MCF 10A (cell line): ENCODE measurements around the gene NFE2L1. TPM values are rescaled to one million over a fixed set of nuclear protein-coding genes. Genes with fewer than 3 reads are reported as not detected.

ENCODE experiments used
- BruUV-seq: library from RNA; stranded (reverse); fragments of 400-500 nt; replicated peaks from 2 replicates; lab custom pipeline; 2021; lab: Mats Ljungman, UMichigan
- CTCF ChIA-PET: fragments of 300-600 bp; sonication (Branson Sonifier 250); formaldehyde crosslinking; extraction: SDS; loops from one replicate; lab custom pipeline; 2021; ENCODE audit warnings: antibody characterized with exemption, inconsistent platforms; lab: Yijun Ruan, JAX
- POLR2A ChIA-PET: fragments of 300-600, 350-650 bp; sonication (Branson Sonifier 250); formaldehyde crosslinking; extraction: SDS; loops from one replicate; lab custom pipeline; 2020; ENCODE audit warnings: antibody characterized with exemption, inconsistent platforms; lab: Yijun Ruan, JAX
- DNase-seq: peaks from one replicate; pipeline ENCODE4 v3.0.0-alpha.2; 2018; ENCODE audit not compliant: unreplicated experiment
- H3K27ac Mint-ChIP-seq: one replicate; pipeline ENCODE4 v1.8.0; 2022; ENCODE audit warnings: mild to moderate bottlenecking, low read depth, mixed read lengths; ENCODE audit not compliant: unreplicated experiment
- H3K27me3 Mint-ChIP-seq: one replicate; pipeline ENCODE4 v1.8.0; 2022; ENCODE audit warnings: mixed read lengths; ENCODE audit not compliant: insufficient read depth, unreplicated experiment
- H3K36me3 Mint-ChIP-seq: one replicate; pipeline ENCODE4 v1.8.0; 2022; ENCODE audit warnings: mild to moderate bottlenecking, moderate library complexity, mixed read lengths; ENCODE audit not compliant: insufficient read depth, unreplicated experiment
- H3K4me1 Mint-ChIP-seq: one replicate; pipeline ENCODE4 v1.8.0; 2022; ENCODE audit warnings: mixed read lengths; ENCODE audit not compliant: insufficient read depth, unreplicated experiment
- H3K4me3 Mint-ChIP-seq: one replicate; pipeline ENCODE4 v1.8.0; 2022; ENCODE audit warnings: mild to moderate bottlenecking, moderate library complexity, mixed read lengths; ENCODE audit not compliant: unreplicated experiment
- H3K9me3 Mint-ChIP-seq: one replicate; pipeline ENCODE4 v1.8.0; 2022; ENCODE audit warnings: mixed read lengths; ENCODE audit not compliant: unreplicated experiment
- CTCF ChIP-seq: fragments of 200-600 bp; IDR thresholded peaks from one replicate; pipeline ENCODE4 v1.8.0; 2022; ENCODE audit warnings: antibody characterized with exemption, mild to moderate bottlenecking; ENCODE audit not compliant: unreplicated experiment
- intact Hi-C: fragments of 100-400 bp; cut with micrococcal nuclease; formaldehyde crosslinking; loops from 2 replicates; pipeline ENCODE4 v1.14.1; 2022
- total RNA-seq: library from RNA; stranded (reverse); gene quantifications from 2 replicates; pipeline ENCODE4 v1.2.3, GENCODE V29; 2022

Gene NFE2L1
- total RNA-seq, 1 experiment from 2014 or later, result 235 TPM

DNA sequence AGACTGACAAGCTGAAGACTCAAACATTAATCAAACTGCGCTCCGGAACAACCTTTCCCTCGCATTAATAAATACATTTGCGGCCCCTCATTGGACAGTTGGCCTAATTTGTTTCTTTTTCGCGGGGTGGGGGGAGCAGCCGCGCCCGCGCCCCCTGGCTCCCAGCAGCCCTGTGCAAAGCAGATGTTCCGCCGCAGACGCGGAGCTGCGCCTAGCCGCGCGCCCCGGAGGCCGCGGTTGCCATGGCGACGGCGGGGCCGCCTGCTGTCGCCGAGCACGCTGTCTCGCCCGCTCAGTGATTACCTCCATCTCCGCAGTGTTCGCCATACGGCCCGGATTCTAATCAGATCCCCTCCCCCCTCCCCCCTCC, 36.0 kb upstream of the NFE2L1 start:
- no peaks in the 10 kb centered on the region for H3K27me3 Mint-ChIP-seq
- BruUV-seq, result no TSS peak
- no peak overlapping the region for H3K4me3 Mint-ChIP-seq
- TF ChIP-seq CTCF, result no peak
- H3K27ac Mint-ChIP-seq, result no peak overlapping the region
- H3K9me3 Mint-ChIP-seq, result no peaks in the 10 kb centered on the region
- no peaks in the 10 kb centered on the region for H3K36me3 Mint-ChIP-seq
- no peak for DNase-seq
- intact Hi-C loops, result no loop called here
- POLR2A ChIA-PET, result no interaction called here
- peaks cover 6% of the 10 kb centered on the region for H3K4me1 Mint-ChIP-seq
- CTCF ChIA-PET, result interaction anchor here (0.8 to 1.2 kb wide), 2 partner anchors 9 to 41 kb away, joined by 3 to 4 read pairs; partner anchors contain the start of gene CDK5RAP3

GRCh38 chr17:48012654-48013053, 35.5 kb upstream of the NFE2L1 start:
- peaks cover 6% of the 10 kb centered on the region for H3K4me1 Mint-ChIP-seq
- H3K4me3 Mint-ChIP-seq, result no peak overlapping the region
- H3K27ac Mint-ChIP-seq, result no peak overlapping the region
- ChIA-PET POLR2A (no interaction called here), CTCF (interaction anchor here (0.8 kb wide), 1 partner anchor 42 kb away, joined by 3 read pairs; the partner anchor contains the start of gene CDK5RAP3)
- intact Hi-C loops, result no loop called here
- no TSS peak for BruUV-seq
- DNase-seq, result no peak
- H3K9me3 Mint-ChIP-seq, result no peaks in the 10 kb centered on the region
- no peaks in the 10 kb centered on the region for H3K36me3 Mint-ChIP-seq
- H3K27me3 Mint-ChIP-seq, result no peaks in the 10 kb centered on the region
- no peak for TF ChIP-seq CTCF

DNA sequence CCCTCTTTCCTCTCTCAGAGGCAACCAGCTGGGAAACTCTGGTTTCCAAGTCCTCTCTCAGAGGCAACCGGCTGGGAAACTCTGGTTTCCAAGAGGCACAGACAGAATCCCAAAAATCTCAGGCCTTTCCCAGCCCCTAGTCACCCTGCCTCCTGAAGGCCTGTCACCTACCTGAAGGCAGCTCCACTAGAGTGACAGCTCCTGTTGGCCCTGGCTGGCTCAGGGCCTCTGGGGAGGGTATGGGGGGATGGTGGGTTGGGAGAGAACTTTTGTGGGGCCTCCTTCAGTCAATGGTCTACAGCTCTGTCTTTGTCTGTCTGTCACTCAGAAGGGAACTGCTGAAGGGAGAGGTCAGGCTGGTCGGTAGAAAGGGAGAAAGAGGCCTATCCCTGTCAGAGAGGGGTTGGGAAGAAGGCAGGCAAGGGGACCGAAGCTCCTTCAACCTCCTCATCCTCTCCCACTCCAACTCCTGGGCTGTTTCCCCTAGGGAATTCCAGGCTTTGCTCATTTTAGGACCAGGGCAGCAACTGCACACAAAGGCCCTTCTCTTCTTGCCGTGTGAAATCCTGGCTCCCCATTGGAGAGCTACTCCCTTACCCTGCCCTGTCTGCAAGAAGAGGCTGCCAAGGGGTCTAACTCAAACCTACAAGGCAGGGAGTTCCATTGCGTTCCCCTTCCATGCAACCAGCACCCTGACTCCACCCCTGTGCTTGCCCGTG, 34.1 kb upstream of the NFE2L1 start:
- H3K4me3 Mint-ChIP-seq, result no peak overlapping the region
- H3K27me3 Mint-ChIP-seq, result no peaks in the 10 kb centered on the region
- intact Hi-C loops, result no loop called here
- POLR2A ChIA-PET, result interaction anchor here (0.7 to 1.3 kb wide), 2 partner anchors 14 to 120 kb away, joined by 3 to 4 read pairs; no protein-coding TSS in a partner anchor
- BruUV-seq, result no TSS peak
- H3K36me3 Mint-ChIP-seq, result no peaks in the 10 kb centered on the region
- TF ChIP-seq CTCF, result no peak
- no peak overlapping the region for H3K27ac Mint-ChIP-seq
- no peaks in the 10 kb centered on the region for H3K9me3 Mint-ChIP-seq
- CTCF ChIA-PET, result interaction anchor here (0.8 to 9.9 kb wide), 7 partner anchors 14 to 173 kb away, joined by 3 to 131 read pairs (median 7); partner anchors contain the start of genes CDK5RAP3 and SCRN2
- peaks cover 6% of the 10 kb centered on the region for H3K4me1 Mint-ChIP-seq
- DNase-seq, result no peak

DNA sequence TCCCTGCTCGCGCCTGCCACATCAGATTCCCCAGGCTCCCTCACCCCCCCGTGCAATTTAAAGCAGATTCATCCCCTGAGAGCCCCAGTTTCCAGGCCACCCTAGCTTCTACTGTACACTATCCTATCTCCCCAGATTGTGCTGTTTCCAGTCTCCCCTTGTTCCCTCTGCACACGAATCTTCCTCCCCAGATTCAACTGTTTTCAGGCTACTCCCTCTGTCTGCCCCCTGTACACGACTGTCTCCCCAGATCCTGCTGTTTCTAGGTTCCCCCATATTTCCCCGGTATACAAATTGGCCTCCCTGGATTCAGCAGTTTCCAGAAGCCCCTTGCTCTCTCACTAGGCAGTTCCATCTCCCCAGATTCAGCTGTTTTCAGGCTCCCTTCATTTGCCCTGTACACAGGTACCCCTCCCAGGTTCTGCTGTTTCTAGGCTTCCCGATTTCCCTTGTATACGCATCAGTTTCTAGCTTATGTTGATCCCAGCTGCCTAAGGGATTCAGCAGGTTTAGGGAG, 33.5 kb upstream of the NFE2L1 start:
- Mint-ChIP-seq H3K4me1 (peaks cover 6% of the 10 kb centered on the region), H3K27ac (no peak overlapping the region), H3K4me3 (no peak overlapping the region), H3K27me3 (no peaks in the 10 kb centered on the region), H3K36me3 (no peaks in the 10 kb centered on the region), H3K9me3 (no peaks in the 10 kb centered on the region)
- CTCF ChIA-PET, result interaction anchor here (0.9 to 9.9 kb wide), 4 partner anchors 36 to 66 kb away, joined by 3 to 131 read pairs (median 8); partner anchors contain the start of gene CDK5RAP3
- no TSS peak for BruUV-seq
- intact Hi-C loops, result no loop called here
- DNase-seq, result no peak
- POLR2A ChIA-PET, result interaction anchor here (0.7 to 1.3 kb wide), 2 partner anchors 15 to 119 kb away, joined by 3 to 4 read pairs; no protein-coding TSS in a partner anchor
- no peak for TF ChIP-seq CTCF
